OCI-LY7 (cell line): ENCODE measurements around the gene HIVEP2. TPM values are rescaled to one million over a fixed set of nuclear protein-coding genes. Genes with fewer than 3 reads are reported as not detected.

Source experiments
- BruUV-seq: library from RNA; stranded (reverse); fragments of 400-500 nt; replicated peaks from 2 replicates; lab custom pipeline; 2021; lab: Mats Ljungman, UMichigan
- CTCF ChIA-PET: fragments of 300-600 bp; sonication (Branson Sonifier 250); formaldehyde crosslinking; loops from one replicate; lab custom pipeline; 2022; ENCODE audit warnings: antibody characterized with exemption; ENCODE audit not compliant: unreplicated experiment; lab: Charles Lee
- POLR2A ChIA-PET: fragments of 300-600 bp; sonication (Branson Sonifier 250); formaldehyde crosslinking; loops from one replicate; lab custom pipeline; 2022; ENCODE audit warnings: antibody characterized with exemption; lab: Charles Lee
- DNase-seq: peaks from one replicate; pipeline ENCODE4 v3.0.0-alpha.2; 2015; ENCODE audit warnings: low spot score
- H2AFZ ChIP-seq: fragments of 200-600 bp; sonication (generic), shearing (Covaris generic); 2 replicates; pipeline ENCODE4 v1.6.1; 2014; ENCODE audit warnings: mild to moderate bottlenecking, antibody characterized with exemption, low read length, moderate library complexity
- H3K27ac ChIP-seq: fragments of 200-600 bp; sonication (generic); 2 replicates; pipeline ENCODE4 v1.5.1; 2014; ENCODE audit warnings: mixed run types, low read depth, mild to moderate bottlenecking, moderate library complexity, low read length, inconsistent platforms; ENCODE audit not compliant: poor library complexity, severe bottlenecking
- H3K36me3 ChIP-seq: fragments of 200-600 bp; sonication (generic); 2 replicates; pipeline ENCODE4 v1.6.1; 2014; ENCODE audit warnings: mild to moderate bottlenecking, antibody characterized with exemption, low read length, moderate library complexity, mixed read lengths; ENCODE audit not compliant: insufficient read depth
- H3K4me1 ChIP-seq: fragments of 200-600 bp; sonication (generic); 2 replicates; pipeline ENCODE4 v1.5.1; 2014; ENCODE audit warnings: mild to moderate bottlenecking, low read length; ENCODE audit not compliant: insufficient read depth, poor library complexity, severe bottlenecking
- H3K4me2 ChIP-seq: fragments of 200-600 bp; sonication (generic); 2 replicates; pipeline ENCODE4 v1.6.1; 2014; ENCODE audit warnings: mild to moderate bottlenecking, low read length
- H3K4me3 ChIP-seq: fragments of 200-600 bp; sonication (generic); 2 replicates; pipeline ENCODE4 v1.5.1; 2014; ENCODE audit warnings: mild to moderate bottlenecking, low read depth, low read length; ENCODE audit not compliant: poor library complexity, severe bottlenecking
- H3K79me2 ChIP-seq: fragments of 200-600 bp; sonication (generic); 2 replicates; pipeline ENCODE4 v1.6.1; 2016; ENCODE audit warnings: low read depth, mild to moderate bottlenecking, low read length, moderate library complexity, mixed read lengths; ENCODE audit not compliant: insufficient read depth
- H3K9me2 ChIP-seq: fragments of 200-600 bp; sonication (generic); 2 replicates; pipeline ENCODE4 v1.6.1; 2016; ENCODE audit warnings: mild to moderate bottlenecking, low read length, mixed read lengths; ENCODE audit not compliant: insufficient read depth
- H3K9me3 ChIP-seq: fragments of 200-600 bp; sonication (generic); 2 replicates; pipeline ENCODE4 v1.6.1; 2014; ENCODE audit warnings: mild to moderate bottlenecking, mixed run types, low read length, mixed read lengths
- H4K20me1 ChIP-seq: fragments of 200-600 bp; sonication (generic); 2 replicates; pipeline ENCODE4 v1.6.1; 2014; ENCODE audit warnings: mild to moderate bottlenecking, antibody characterized with exemption, low read length, moderate library complexity, mixed read lengths; ENCODE audit not compliant: insufficient read depth
- CTCF ChIP-seq: fragments of 200-600 bp; sonication (generic); conservative IDR thresholded peaks from 2 replicates; pipeline ENCODE4 v1.5.1; 2014; ENCODE audit warnings: mild to moderate bottlenecking, antibody characterized with exemption, low read length, moderate library complexity, mixed read lengths
- EZH2phosphoT487 ChIP-seq: fragments of 200-600 bp; sonication (generic); IDR thresholded peaks from 2 replicates; pipeline ENCODE4 v1.6.1; 2018; ENCODE audit warnings: low read depth, borderline replicate concordance, mild to moderate bottlenecking, mixed run types, antibody characterized with exemption, low read length, moderate library complexity, mixed read lengths
- intact Hi-C: fragments of 100-400 bp; cut with micrococcal nuclease; formaldehyde crosslinking; loops from one replicate; pipeline ENCODE4 v1.10.0; 2022; ENCODE audit not compliant: unreplicated experiment
- total RNA-seq, 2 experiments: library from RNA; depleted of rRNA in 1 of 2; stranded (reverse); fragments of >200 nt in 1 of 2; shearing (Covaris generic) in 1 of 2; gene quantifications; 2 replicates each; pipeline ENCODE4 v1.2.3, GENCODE V29; 2014 to 2022

The HIVEP2 gene
- total RNA-seq, 2 experiments from 2014 or later: 18.8 to 24.6 TPM

DNA sequence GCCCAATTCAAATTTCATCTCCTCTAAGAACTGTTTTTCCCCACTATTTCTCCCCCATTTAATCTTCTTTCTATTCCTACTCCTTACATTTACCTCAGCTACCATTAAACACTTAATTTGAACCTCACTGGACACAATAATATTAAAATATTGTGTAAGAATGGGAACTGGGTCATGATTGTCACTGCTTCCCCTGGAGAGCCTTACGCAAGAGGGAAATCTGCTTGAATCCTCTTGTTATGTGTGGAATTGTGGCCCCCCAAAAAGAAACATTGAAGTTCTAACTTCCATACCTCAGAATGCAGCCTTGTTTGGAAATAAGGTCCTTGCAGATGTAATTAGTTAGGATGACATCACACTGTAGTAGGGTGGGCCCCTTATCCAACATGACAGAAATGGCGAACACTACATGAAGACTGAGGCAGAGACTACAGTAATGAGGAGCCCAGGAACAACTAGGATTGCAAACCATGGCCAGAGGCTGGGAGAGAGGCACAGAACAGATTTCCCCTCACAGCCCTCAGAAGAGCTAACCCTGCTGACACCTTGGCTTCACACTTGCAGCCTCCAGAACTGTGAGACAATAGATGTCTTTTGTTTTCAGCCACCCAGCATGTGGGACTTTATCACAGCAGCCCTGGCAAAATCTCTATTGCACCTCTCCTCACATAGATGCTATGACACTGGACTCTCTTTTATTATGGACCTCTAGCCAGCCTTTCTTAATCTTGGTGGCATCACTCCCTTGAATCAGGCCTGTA, 29.9 kb downstream of the HIVEP2 start:
- TF ChIP-seq CTCF: no peak
- Histone ChIP-seq H3K4me3 (no peak overlapping the region), H3K4me1 (peaks cover 39% of the 10 kb centered on the region), H3K4me2 (no peak overlapping the region), H3K9me2 (no peaks in the 10 kb centered on the region), H4K20me1 (no peaks in the 10 kb centered on the region), H2AFZ (no peak overlapping the region), H3K79me2 (peaks cover 20% of the 10 kb centered on the region; the same call in 1 of the 2 replicates), H3K9me3 (no peaks in the 10 kb centered on the region), H3K27ac (no peak overlapping the region), H3K36me3 (peaks cover 36% of the 10 kb centered on the region)
- intact Hi-C loops: no loop called here
- no TSS peak for BruUV-seq
- ChIA-PET POLR2A (interaction anchor here (0.6 kb wide), 1 partner anchor 69 kb away, joined by 3 read pairs; no protein-coding TSS in a partner anchor), CTCF (no interaction called here)
- DNase-seq: no peak

- no peak overlapping the region for H2AFZ ChIP-seq
- H3K79me2 ChIP-seq: peaks cover 27% of the 10 kb centered on the region; the same call in 1 of the 2 replicates
- DNase-seq: no peak
- CTCF ChIA-PET: no interaction called here
- no peaks in the 10 kb centered on the region for H3K9me3 ChIP-seq
- intact Hi-C loops: no loop called here
- no peak for TF ChIP-seq CTCF
- TF ChIP-seq EZH2phosphoT487: no peak
- no peak overlapping the region for H3K4me3 ChIP-seq
- H3K27ac ChIP-seq: peak overlapping the region; percentile 76
- peaks cover 42% of the 10 kb centered on the region for H3K36me3 ChIP-seq
- POLR2A ChIA-PET: interaction anchor here (0.5 to 1.1 kb wide), 3 partner anchors 14 to 902 kb away, joined by 3 to 5 read pairs (median 3); no protein-coding TSS in a partner anchor
- no TSS peak for BruUV-seq
- H3K9me2 ChIP-seq: no peaks in the 10 kb centered on the region
- H3K4me1 ChIP-seq: peaks cover 32% of the 10 kb centered on the region
- no peaks in the 10 kb centered on the region for H4K20me1 ChIP-seq
- peak overlapping the region; percentile 62 for H3K4me2 ChIP-seq
Observed at GRCh38 chr6:142914369-142914768, 30.6 kb downstream of the HIVEP2 start.
